A673 (cell line): ENCODE results near the gene GALC. TPM values are rescaled to one million over a fixed set of nuclear protein-coding genes. Genes with fewer than 3 reads are reported as not detected.

Experiments
- Bru-seq: library from RNA; stranded (reverse); fragments of 400-500 nt; gene quantifications from one replicate; lab custom pipeline; 2021; lab: Mats Ljungman, UMichigan
- BruChase-seq, 2 experiments: library from RNA; stranded (reverse); fragments of 400-500 nt; gene quantifications; one replicate each; lab custom pipeline; 2021; lab: Mats Ljungman, UMichigan
- BruUV-seq: library from RNA; stranded (reverse); fragments of 400-500 nt; replicated peaks from 2 replicates; lab custom pipeline; 2021; lab: Mats Ljungman, UMichigan
- CTCF ChIA-PET: fragments of 300-600 bp; sonication (Branson Sonifier 250); formaldehyde crosslinking; loops from one replicate; lab custom pipeline; 2022; ENCODE audit warnings: antibody characterized with exemption; lab: Charles Lee
- POLR2A ChIA-PET: fragments of 300-600 bp; sonication (Branson Sonifier 250); formaldehyde crosslinking; loops from one replicate; lab custom pipeline; 2022; ENCODE audit warnings: antibody characterized with exemption; ENCODE audit not compliant: low non-redundant PET; lab: Charles Lee
- DNase-seq: peaks from one replicate; pipeline ENCODE4 v3.0.0-alpha.2; 2015; ENCODE audit warnings: low spot score
- H3K27ac ChIP-seq: fragments of 200-600 bp; sonication (generic); 2 replicates; pipeline ENCODE4 v1.5.1; 2016; ENCODE audit warnings: mixed run types, low read depth, mild to moderate bottlenecking, mixed read lengths, antibody characterized with exemption, low read length; ENCODE audit not compliant: poor library complexity, severe bottlenecking
- H3K27me3 ChIP-seq: fragments of 200-600 bp; sonication (generic); replicated peaks from 2 replicates; pipeline ENCODE4 v1.6.1; 2017; ENCODE audit warnings: mixed run types, low read depth, mild to moderate bottlenecking, mixed read lengths, antibody characterized with exemption, low read length; ENCODE audit not compliant: insufficient read depth, poor library complexity
- H3K36me3 ChIP-seq: fragments of 200-600 bp; sonication (generic); 2 replicates; pipeline ENCODE4 v1.6.1; 2016; ENCODE audit warnings: mixed run types, mild to moderate bottlenecking, mixed read lengths, antibody characterized with exemption, low read length; ENCODE audit not compliant: insufficient read depth, poor library complexity, severe bottlenecking
- H3K4me1 ChIP-seq: fragments of 200-600 bp; sonication (generic); 2 replicates; pipeline ENCODE4 v1.6.1; 2017; ENCODE audit warnings: mixed run types, mild to moderate bottlenecking, mixed read lengths, antibody characterized with exemption, low read length; ENCODE audit not compliant: insufficient read depth, poor library complexity, severe bottlenecking
- H3K4me3 ChIP-seq: fragments of 200-600 bp; sonication (generic); 2 replicates; pipeline ENCODE4 v1.5.1; 2016; ENCODE audit warnings: low read depth, mixed run types, mild to moderate bottlenecking, mixed read lengths, low read length; ENCODE audit not compliant: poor library complexity, severe bottlenecking
- H3K9me3 ChIP-seq: fragments of 200-600 bp; sonication (generic); 2 replicates; pipeline ENCODE4 v1.6.1; 2016; ENCODE audit warnings: mixed run types, low read depth, mild to moderate bottlenecking, mixed read lengths, antibody characterized with exemption, low read length; ENCODE audit not compliant: poor library complexity, severe bottlenecking
- EZH2 ChIP-seq: fragments of 200-600 bp; sonication (generic); IDR thresholded peaks from 2 replicates; pipeline ENCODE4 v1.6.1; 2017; ENCODE audit warnings: borderline replicate concordance, low read depth, mild to moderate bottlenecking, mixed read lengths, antibody characterized with exemption, low read length; ENCODE audit not compliant: poor library complexity, severe bottlenecking
- intact Hi-C: fragments of 100-400 bp; cut with micrococcal nuclease; formaldehyde crosslinking; loops from one replicate; pipeline ENCODE4 v1.10.0; 2022; ENCODE audit not compliant: unreplicated experiment
- long read RNA-seq: library from polyadenylated mRNA; stranded (forward); transcript quantifications from one replicate; pipeline ENCODE4 v2.0.0, GENCODE V29; 2022
- total RNA-seq: library from RNA; stranded (reverse); gene quantifications from 2 replicates; pipeline ENCODE4 v1.2.3, GENCODE V29; 2021
- TF ChIP-seq, protein P1 (sequence below): fragments of 300-800, 200-600 bp; sonication (generic); conservative IDR thresholded peaks from 2 replicates; pipeline ENCODE4 v1.5.1; 2017; ENCODE audit warnings: low read depth, mild to moderate bottlenecking, antibody characterized with exemption, low read length, moderate library complexity, mixed read lengths

GALC gene
- total RNA-seq (9.5 and 11.5 TPM in 2 replicates), Bru-seq, nascent RNA (percentile 53 among the genes with signal in this experiment), BruChase-seq, experiment 1, labeled RNA remaining after a 2-hour chase (percentile 45 among the genes with signal in this experiment), BruChase-seq, experiment 2, labeled RNA remaining after a 6-hour chase (percentile 52 among the genes with signal in this experiment)
- long read RNA-seq, transcript GALC-201 (17 exons, 3,883 nt), result major isoform, 15 of 32 reads
- long read RNA-seq, partial matches to known transcripts, result 8 of 32 reads
- long read RNA-seq, other reads (novel, unspliced or antisense), result 4 of 32 reads

DNA sequence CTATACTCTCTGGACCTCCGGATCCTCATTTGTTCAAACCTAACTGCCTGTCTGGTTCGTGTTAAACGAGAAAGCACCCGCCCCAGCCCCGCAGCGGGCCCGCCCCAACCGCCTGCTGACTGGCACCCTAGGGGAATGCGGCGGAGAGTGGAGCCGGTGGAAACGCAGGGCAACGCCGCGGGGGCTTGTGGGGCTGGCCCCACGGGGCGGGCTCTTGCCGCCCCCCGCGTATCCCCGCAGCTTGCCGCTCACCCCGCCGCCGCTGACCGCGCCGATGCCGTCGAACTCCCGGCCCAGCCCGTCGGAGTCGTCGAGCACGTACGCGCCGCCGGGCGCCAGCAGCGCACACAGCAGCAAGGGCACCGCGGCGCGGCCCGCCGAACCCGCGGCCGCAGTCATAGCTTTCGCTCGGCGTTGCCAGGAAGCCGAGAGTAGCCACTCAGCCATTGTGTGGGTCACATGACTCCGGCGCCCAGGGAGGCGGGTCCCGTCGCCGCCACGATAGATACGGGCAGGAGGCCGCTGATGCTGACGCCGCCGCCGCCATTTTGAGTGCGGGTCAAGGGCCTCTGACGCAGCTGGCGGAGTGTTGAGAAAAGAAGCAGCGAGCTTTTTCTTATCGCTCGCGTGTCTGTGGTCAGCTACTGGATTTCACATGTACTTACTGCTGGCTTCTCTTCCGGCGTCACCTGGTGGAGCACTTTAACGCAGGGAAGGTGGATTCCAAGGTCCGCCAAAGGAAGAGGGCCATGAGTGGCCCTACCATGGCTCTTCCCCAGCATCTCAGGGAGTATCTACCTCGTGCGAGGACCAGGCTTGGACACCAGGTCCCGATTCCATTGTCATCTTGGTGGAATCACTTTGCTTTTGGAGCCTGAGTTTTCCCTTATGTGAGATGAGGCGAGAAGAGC is at the start of gene GALC:
Gene GALC, minus strand, starts transcription at position 465 of the 911 bp plus-strand sequence. Its CDS starts 18 bp downstream, at position 447.
- peaks cover 6% of the 10 kb centered on the region for H3K4me1 ChIP-seq
- BruUV-seq, result no TSS peak
- CTCF ChIA-PET, result interaction anchor here (0.6 kb wide), 1 partner anchor 731 kb away, joined by 3 read pairs; no protein-coding TSS in a partner anchor
- intact Hi-C loops, result no loop called here
- POLR2A ChIA-PET, result interaction anchor here (0.6 kb wide), 1 partner anchor 109 kb away, joined by 3 read pairs; no protein-coding TSS in a partner anchor
- no peak for TF ChIP-seq EZH2
- TF ChIP-seq, protein P1, sequence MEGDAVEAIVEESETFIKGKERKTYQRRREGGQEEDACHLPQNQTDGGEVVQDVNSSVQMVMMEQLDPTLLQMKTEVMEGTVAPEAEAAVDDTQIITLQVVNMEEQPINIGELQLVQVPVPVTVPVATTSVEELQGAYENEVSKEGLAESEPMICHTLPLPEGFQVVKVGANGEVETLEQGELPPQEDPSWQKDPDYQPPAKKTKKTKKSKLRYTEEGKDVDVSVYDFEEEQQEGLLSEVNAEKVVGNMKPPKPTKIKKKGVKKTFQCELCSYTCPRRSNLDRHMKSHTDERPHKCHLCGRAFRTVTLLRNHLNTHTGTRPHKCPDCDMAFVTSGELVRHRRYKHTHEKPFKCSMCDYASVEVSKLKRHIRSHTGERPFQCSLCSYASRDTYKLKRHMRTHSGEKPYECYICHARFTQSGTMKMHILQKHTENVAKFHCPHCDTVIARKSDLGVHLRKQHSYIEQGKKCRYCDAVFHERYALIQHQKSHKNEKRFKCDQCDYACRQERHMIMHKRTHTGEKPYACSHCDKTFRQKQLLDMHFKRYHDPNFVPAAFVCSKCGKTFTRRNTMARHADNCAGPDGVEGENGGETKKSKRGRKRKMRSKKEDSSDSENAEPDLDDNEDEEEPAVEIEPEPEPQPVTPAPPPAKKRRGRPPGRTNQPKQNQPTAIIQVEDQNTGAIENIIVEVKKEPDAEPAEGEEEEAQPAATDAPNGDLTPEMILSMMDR, result no peak
- no peaks in the 10 kb centered on the region for H3K36me3 ChIP-seq
- H3K27me3 ChIP-seq, result no peaks in the 10 kb centered on the region
- peak; percentile 88 for DNase-seq
- peak within 1 kb of the TSS; percentile 79 for H3K27ac ChIP-seq
- H3K4me3 ChIP-seq, result peak within 1 kb of the TSS; percentile 62
- no peaks in the 10 kb centered on the region for H3K9me3 ChIP-seq

DNA sequence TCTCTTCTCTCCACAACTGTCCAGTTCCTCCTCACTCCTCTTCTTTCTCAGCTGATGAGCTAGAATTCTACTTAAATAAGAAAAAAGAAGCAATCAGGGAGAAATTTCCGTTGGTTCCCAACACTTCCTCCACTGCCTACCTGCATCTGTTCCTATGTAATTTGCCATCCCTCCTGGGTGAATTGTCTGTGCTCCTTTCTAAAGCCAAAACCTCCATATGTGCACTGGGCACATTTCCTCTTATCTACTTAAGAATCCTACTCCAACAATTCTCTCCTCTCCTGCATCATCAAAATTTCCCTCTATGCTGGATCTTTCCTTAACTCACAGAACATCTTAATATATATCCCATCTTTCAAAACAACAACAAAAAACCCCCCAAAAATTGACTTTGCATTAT is 47.2 kb upstream of the GALC start:
- DNase-seq, result no peak
- BruUV-seq, result no TSS peak
- CTCF ChIA-PET, result interaction anchor here (1.3 kb wide), 1 partner anchor 128 kb away, joined by 3 read pairs; no protein-coding TSS in a partner anchor
- POLR2A ChIA-PET, result no interaction called here
- Histone ChIP-seq H3K36me3 (no peaks in the 10 kb centered on the region), H3K4me1 (no peaks in the 10 kb centered on the region), H3K9me3 (no peaks in the 10 kb centered on the region), H3K27me3 (peaks cover 21% of the 10 kb centered on the region), H3K27ac (no peak overlapping the region), H3K4me3 (no peak overlapping the region)
- intact Hi-C loops, result no loop called here
- TF ChIP-seq EZH2, result no peak
- TF ChIP-seq, protein P1, result no peak

DNA sequence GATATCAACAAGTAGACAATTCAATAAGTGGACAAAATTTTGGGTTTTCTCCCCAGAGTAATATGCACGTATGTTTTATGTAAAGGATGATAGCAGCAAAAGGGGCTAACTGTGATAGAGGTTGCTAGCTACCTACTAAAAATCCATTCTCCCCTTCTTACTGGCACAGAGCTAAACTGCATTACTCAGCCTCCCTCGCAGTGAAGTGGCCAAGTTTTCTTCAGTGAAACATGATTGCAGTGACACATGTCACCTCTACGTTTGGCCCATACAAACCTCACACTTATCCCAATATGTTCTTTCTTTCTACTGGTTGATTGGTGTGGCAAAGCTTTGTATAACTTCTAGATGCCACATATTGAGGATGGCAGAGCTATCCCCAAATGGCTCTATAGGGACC is 46.2 kb upstream of the GALC start:
- BruUV-seq, result no TSS peak
- no peak for DNase-seq
- TF ChIP-seq, protein P1, result no peak
- no peak for TF ChIP-seq EZH2
- Histone ChIP-seq H3K27ac (no peak overlapping the region), H3K9me3 (no peaks in the 10 kb centered on the region), H3K36me3 (no peaks in the 10 kb centered on the region), H3K27me3 (peaks cover 21% of the 10 kb centered on the region), H3K4me3 (no peak overlapping the region), H3K4me1 (no peaks in the 10 kb centered on the region)
- intact Hi-C loops, result no loop called here
- CTCF ChIA-PET, result no interaction called here
- POLR2A ChIA-PET, result no interaction called here
